ENCODE measurements around the gene ST6GALNAC6.

DNA sequence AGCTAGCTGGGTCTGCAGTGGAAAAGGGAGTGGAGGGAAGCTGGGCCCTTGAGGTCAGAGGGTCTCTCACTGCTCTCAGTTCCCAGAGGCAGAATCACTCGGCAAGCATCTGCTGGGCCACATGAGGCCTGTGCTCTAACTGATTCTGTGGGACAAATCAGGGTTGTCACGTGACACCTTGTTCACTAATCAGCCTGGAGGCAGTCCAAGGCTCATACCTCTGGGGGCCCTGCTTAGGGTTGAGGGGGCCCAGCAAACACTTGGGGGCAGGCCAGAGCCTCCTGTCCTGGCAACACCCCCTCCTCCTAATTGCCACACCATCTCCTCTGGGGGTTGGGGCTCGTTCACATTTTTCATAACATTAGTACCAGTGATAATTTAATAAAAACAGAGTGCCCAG lies 47.3 kb upstream of the ST6GALNAC6 start:
- TF ChIP-seq, protein P1, sequence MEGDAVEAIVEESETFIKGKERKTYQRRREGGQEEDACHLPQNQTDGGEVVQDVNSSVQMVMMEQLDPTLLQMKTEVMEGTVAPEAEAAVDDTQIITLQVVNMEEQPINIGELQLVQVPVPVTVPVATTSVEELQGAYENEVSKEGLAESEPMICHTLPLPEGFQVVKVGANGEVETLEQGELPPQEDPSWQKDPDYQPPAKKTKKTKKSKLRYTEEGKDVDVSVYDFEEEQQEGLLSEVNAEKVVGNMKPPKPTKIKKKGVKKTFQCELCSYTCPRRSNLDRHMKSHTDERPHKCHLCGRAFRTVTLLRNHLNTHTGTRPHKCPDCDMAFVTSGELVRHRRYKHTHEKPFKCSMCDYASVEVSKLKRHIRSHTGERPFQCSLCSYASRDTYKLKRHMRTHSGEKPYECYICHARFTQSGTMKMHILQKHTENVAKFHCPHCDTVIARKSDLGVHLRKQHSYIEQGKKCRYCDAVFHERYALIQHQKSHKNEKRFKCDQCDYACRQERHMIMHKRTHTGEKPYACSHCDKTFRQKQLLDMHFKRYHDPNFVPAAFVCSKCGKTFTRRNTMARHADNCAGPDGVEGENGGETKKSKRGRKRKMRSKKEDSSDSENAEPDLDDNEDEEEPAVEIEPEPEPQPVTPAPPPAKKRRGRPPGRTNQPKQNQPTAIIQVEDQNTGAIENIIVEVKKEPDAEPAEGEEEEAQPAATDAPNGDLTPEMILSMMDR (IDR thresholded peaks at IDR 0.05): no peak
- no peak for TF ChIP-seq POLR2A (IDR thresholded peaks at IDR 0.05)

Measured in lower leg skin (tissue), 3 donors.